ENCODE results near the gene ZEB1. TPM values are rescaled to one million over a fixed set of nuclear protein-coding genes. Genes with fewer than 3 reads are reported as not detected.

ZEB1 gene
- total RNA-seq, 3 donors from 2014 or later: 28.2 to 113 (median 71.1) TPM

- Histone ChIP-seq H3K27me3 (no peaks in the 10 kb centered on the region), H3K9me3 (no peaks in the 10 kb centered on the region), H3K36me3 (no peaks in the 10 kb centered on the region), H3K4me1 (no peaks in the 10 kb centered on the region), H3K4me3 (no peak overlapping the region), H3K27ac (no peak overlapping the region)
- no peak for DNase-seq (ENCODE audit: low spot score in 2 of 2)
- intact Hi-C loops (cut with DNase I; ENCODE audit: low total_unique reads): no loop called here
- TF ChIP-seq POLR2AphosphoS5 (IDR thresholded peaks at IDR 0.05) (no peak), POLR2A (IDR thresholded peaks at IDR 0.05) (no peak), CTCF (IDR thresholded peaks at IDR 0.05) (no peak)
These were observed 76.7 kb downstream of the ZEB1 start for GRCh38 chr10:31395695-31396094.

GRCh38 chr10:31396376-31396775 is 77.4 kb downstream of the ZEB1 start:
- intact Hi-C loops (cut with DNase I; ENCODE audit: low total_unique reads): no loop called here

GRCh38 chr10:31397852-31398251 is 78.8 kb downstream of the ZEB1 start:
- Histone ChIP-seq H3K36me3 (no peaks in the 10 kb centered on the region), H3K27me3 (no peaks in the 10 kb centered on the region), H3K4me3 (no peak overlapping the region), H3K4me1 (no peaks in the 10 kb centered on the region), H3K27ac (no peak overlapping the region), H3K9me3 (no peaks in the 10 kb centered on the region)
- TF ChIP-seq CTCF (IDR thresholded peaks at IDR 0.05) (no peak), POLR2AphosphoS5 (IDR thresholded peaks at IDR 0.05) (no peak), POLR2A (IDR thresholded peaks at IDR 0.05) (no peak)
- no peak for DNase-seq (ENCODE audit: low spot score in 2 of 2)
- intact Hi-C loops (cut with DNase I; ENCODE audit: low total_unique reads): no loop called here

More at GRCh38 chr10:31396376-31396775, 77.4 kb downstream of the ZEB1 start:
- H3K4me3 ChIP-seq: no peak overlapping the region
- DNase-seq (ENCODE audit: low spot score in 2 of 2): no peak
- H3K27me3 ChIP-seq: no peaks in the 10 kb centered on the region
- H3K27ac ChIP-seq: no peak overlapping the region
- TF ChIP-seq CTCF (IDR thresholded peaks at IDR 0.05) (no peak), POLR2AphosphoS5 (IDR thresholded peaks at IDR 0.05) (no peak), POLR2A (IDR thresholded peaks at IDR 0.05) (no peak)
- H3K9me3 ChIP-seq: no peaks in the 10 kb centered on the region
- H3K4me1 ChIP-seq: no peaks in the 10 kb centered on the region
- H3K36me3 ChIP-seq: no peaks in the 10 kb centered on the region

- Histone ChIP-seq H3K27ac (no peak overlapping the region), H3K36me3 (no peaks in the 10 kb centered on the region), H3K9me3 (no peaks in the 10 kb centered on the region), H3K27me3 (no peaks in the 10 kb centered on the region), H3K4me3 (no peak overlapping the region), H3K4me1 (no peaks in the 10 kb centered on the region)
- no peak for DNase-seq (ENCODE audit: low spot score in 2 of 2)
- no peak for TF ChIP-seq CTCF (IDR thresholded peaks at IDR 0.05)
- no peak for TF ChIP-seq POLR2AphosphoS5 (IDR thresholded peaks at IDR 0.05)
- TF ChIP-seq POLR2A (IDR thresholded peaks at IDR 0.05): no peak
- intact Hi-C loops (cut with DNase I; ENCODE audit: low total_unique reads): no loop called here
These were observed 80.2 kb downstream of the ZEB1 start for GRCh38 chr10:31399171-31399570.

GRCh38 chr10:31399631-31400030 is 80.6 kb downstream of the ZEB1 start:
- DNase-seq (ENCODE audit: low spot score in 2 of 2): no peak
- H3K4me3 ChIP-seq: no peak overlapping the region
- H3K27me3 ChIP-seq: no peaks in the 10 kb centered on the region
- H3K9me3 ChIP-seq: no peaks in the 10 kb centered on the region
- no peaks in the 10 kb centered on the region for H3K36me3 ChIP-seq
- TF ChIP-seq CTCF (IDR thresholded peaks at IDR 0.05) (no peak), POLR2A (IDR thresholded peaks at IDR 0.05) (no peak), POLR2AphosphoS5 (IDR thresholded peaks at IDR 0.05) (no peak)
- intact Hi-C loops (cut with DNase I; ENCODE audit: low total_unique reads): no loop called here
- H3K27ac ChIP-seq: no peak overlapping the region
- no peaks in the 10 kb centered on the region for H3K4me1 ChIP-seq

Data from breast epithelium (tissue), 4 donors.